ENCODE results near the gene DUSP16.

The DUSP16 gene

DNA sequence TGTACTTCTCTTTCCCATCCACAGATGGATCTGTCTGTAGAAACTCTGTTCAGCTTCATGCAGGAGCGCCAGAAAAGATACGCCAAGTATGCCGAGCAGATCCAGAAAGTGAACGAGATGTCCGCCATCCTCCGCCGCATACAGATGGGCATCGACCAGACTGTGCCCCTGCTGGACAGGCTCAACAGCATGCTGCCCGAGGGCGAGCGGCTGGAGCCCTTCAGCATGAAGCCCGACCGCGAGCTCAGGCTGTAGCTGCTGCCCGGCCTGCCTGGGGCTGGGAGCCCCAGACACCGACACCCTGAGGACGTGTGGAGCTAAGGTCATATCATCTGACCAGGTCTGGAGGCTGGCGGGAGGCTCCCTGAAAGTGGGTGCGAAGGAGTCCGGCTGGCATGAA lies 97.1 kb downstream of the DUSP16 start:
- no peak for DNase-seq

DNA sequence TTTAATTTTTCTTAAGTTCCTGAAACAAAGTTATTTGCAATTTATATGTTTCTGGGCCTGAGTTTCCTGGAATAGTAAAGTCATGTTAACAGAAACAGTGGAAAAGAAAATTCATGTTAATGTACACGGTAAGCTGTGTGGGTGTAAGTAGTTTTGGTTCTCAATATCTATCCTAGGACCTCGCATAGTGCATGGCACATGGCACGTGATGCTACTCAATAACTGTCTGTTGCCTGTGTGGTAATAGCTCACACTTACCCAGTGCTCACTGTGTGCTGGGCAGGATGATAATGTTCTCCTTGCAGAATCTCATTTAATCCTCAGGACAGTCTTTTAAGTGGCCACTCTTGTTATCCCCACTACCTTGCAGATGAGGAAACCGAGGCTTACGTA lies 100.7 kb downstream of the DUSP16 start:
- DNase-seq: no peak

DNA sequence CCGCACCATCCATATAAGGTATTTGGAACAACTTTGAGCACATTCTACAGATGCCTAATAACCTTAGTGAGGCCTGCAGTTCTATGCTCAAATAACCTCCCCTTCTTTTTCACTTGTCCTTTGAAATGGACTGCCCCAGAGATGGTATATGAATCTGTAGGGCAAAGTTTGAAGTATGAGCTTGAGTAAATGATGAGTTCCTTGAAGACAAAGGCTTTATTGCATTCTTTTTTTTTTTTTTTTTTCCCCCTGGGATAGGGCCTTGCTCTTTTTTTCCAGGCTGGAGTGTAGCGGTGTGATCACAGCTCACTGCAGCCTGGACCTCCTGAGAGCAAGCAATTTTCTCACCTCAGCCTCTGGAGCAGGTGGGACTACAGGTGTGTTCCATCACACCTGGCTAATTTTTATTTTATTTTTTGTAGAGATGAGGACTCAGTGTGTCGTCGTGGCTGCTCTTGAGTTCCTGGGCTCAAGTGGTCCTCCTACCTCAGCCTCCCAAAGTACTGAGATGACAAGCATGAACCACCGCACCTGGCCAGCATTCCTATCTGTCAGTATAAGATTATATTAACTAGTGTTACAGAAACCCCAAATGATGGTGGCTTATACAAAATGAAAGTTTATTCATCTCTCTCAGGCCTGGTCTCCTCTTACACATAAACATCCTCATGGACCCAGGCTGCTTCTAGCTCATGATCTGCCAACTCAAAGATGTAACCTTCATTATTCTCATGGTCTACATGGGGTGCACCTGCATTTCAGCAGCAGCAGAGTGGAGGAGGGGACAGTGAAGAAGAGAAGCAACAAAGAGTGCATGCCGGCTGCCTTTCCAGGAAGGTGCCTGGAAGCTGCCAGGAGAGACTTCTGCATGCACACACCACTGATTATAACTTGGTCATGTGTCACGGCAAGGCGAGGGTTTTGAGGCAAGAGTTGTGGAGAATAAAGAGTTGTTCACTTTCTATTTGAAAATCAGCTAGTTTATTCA lies 101.4 kb downstream of the DUSP16 start:
- no peak for DNase-seq

DNA sequence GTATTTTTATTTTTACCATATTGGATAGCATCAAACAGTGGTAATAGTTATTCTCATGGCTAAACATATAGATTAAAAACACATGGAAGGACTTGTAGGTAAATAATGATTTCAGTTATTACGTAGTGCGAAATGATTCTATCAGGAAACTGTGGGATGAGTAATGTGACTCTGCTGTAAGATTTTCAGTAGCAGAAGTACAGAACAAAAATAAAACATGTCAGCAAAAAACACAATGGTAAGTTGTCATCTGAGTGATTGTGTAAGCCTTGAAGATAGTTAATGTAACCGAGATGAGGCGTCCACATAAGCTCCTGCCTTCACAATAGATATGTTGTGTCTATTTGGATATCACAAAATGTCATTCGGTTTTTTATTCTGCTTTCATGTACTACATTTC lies 106.0 kb downstream of the DUSP16 start:
- DNase-seq: no peak

DNA sequence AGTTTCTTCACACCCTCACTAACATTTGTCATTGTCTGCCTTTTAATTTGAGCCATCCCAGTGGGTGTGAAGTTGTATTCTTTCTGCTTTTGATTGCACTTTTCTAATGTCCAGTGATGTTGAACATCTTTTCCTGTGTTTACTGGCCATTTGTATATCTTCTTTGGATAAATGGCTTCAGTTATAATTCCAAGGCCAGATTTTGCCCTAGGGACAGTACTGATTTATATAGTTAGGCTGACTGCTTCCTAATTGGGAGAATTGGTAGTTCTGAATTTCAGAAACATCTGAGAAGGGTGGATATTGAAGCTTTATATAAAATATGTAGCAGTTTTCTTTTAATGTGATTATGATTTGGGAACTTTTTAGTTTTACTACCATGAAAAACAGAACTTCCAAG lies 108.3 kb downstream of the DUSP16 start:
- no peak for DNase-seq

DNA sequence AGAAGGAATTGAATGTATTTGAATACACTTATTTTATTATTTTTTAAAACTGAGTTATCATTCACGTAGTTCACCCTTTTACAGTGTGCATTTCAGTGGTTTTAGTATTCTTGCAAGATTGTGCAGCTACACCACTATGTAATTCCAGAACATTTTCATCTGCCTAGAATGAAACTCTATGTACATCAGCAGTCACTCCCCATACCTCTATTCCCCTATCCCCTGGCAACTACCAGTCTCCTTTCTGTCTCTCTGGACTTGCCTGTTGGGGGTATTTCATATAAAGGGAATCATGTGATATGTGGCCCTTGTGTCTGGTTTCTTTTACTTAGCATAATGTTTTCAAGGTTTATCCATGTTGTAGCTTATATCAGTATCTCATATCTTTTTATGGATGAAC lies 109.0 kb downstream of the DUSP16 start:
- no peak for DNase-seq

DNA sequence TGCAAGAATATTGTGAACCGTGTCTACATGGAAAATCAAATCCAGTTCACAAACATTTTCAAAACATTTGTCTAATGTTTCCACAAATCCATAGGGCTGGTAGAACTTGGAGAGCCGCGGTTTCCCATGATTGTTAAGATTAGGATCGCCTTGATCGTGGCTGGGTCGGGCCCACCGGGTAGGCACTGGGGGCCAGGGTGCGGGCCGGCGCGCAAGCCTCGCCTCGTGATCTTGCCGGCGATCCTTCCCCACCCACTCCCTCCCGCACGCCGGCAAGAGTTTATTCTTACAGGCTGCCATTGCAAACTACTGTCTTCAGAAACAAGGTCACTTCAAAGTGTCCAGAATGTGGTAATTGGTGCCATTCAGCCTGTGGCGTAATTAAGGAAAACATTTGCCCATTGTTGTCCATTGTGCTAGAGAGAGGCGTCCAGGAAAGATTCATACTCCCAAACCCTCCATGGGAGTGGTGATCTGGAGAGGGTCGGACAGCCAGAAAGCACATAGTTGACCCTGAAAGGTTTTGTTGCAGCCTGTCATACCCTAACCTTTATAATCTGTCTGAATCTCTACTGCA lies 110.2 kb downstream of the DUSP16 start:
- no peak for DNase-seq

DNA sequence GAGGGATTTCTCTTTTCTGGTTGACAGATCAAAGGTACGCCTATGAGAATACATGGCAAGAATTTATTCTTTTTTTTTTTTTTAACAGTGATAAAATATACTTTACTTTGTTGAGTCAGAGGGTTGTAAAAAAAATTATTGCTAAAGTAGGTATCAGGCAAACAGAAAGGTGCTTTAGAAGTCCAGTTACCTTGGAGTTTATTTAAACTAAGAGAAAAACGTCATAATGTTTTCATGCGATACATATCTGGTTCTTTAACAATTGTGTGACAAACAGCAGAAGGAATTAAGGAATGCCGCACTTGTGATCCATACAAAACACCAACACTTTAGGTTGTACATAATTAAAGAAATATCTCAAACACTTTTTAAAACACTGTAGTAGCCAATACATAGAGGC lies 111.6 kb downstream of the DUSP16 start:
- no peak for DNase-seq

DNA sequence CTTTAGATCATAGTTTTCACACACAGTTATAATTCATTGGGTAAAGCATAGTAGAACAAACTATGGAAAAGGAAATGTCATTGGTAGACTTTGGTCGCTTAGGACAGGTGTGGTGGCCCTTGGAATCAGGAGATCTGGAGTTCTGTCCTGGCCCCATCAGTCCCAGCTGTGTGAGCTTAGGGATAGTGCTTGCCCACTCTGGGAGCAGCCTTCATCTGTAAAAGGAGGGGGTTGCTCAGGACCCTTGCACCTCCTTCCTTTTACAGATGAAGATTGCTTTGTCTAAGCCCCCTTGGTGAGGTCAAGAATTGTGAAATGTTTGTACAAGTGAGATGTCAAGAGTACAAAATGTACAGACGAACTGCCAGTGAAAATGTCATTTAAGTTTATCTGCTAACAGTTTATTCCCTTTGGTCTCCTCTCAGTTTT lies 112.6 kb downstream of the DUSP16 start:
- no peak for DNase-seq

DNA sequence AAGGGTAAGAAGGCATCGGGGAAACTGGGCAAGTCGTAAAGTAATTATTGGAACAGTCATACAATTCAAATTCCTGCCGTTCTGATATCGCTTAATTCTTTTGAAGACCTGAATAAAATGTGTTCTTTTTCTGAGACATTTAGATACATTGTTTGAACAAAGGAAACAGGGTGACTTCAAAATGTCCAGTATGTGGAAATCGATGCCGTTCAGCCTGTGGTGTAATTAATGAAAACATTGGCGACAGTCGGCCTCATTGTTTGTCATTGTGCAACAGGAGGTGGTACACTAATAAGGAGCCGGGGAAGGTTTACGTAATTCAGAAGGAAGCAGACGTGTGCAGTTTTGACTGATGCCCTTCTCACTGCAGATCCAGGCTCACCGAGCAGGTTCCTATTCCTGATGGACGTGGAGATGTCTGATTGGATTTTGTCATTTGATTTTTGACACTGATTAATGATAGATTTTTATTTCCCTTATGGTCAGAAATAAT lies 113.1 kb downstream of the DUSP16 start:
- DNase-seq: no peak

DNA sequence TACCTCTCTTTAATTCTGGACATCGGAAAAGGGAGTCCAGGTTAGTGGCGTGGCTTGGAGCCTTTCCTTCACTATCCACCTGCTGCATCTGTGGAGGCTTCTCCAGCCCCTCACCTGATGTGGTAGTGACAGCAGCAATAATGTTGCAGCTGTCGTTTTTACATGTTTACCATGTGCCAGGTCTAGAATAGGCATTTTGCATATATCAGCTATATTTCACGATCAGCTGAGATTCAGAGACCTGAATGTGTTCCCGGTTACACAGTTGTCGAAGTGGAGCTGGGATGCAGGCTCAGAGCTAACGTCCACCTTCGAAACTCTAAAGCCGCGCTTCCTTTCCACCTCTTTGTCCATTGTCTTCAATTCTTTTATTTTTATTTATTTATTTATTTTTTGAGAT lies 114.8 kb downstream of the DUSP16 start:
- DNase-seq: no peak

DNA sequence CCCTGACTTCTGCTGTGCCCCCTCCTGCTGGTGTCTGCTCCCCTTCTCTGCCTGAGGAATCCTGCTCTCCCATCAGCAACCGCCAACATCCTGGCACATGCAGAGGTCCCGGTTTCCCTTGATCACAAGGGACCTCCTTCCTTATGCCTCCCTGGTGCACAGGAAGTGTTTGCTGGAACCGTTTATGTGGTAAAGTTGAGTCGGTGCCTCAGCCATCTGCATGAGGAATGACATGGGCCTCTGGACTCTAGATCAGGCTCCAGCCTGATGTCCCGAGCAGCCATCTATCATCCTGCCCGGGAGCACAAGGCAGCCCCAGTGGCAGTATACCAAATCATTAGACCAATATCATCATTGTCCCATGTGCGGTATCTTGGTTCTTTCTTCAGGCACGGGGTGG lies 115.4 kb downstream of the DUSP16 start:
- no peak for DNase-seq

DNA sequence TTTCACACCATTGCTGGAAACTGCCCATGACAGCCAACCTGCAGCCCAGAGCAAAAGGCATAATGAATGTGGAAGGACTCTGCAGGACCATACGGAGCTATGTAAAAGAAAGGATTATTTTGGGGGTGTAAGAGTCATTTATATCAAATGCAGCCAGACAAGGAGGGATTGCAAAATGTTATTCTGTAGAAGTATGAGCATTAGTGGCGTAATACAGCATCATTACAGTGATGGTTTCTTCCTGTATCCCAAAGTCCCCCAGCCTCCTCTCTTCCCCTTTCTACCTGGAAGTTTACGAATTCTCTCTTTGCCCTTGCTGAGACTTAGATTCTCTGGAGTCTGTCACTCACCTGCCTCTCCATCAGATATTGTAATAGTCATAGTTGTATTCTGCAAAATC lies 115.9 kb downstream of the DUSP16 start:
- no peak for DNase-seq

DNA sequence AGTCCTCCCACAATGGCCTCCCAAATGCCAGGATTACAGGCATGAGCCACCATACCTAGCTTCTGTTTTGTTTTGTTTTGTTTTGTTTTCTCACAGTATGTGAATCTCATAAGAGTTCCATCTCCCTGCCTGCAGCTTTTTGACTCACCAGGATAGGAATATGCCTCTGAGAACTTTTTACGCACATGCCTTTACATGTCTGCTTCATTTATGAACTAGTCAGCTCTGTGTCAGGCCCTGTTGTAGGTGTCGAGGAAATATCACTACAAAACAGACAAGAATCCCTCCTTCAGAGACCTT lies 116.8 kb downstream of the DUSP16 start:
- no peak for DNase-seq

DNA sequence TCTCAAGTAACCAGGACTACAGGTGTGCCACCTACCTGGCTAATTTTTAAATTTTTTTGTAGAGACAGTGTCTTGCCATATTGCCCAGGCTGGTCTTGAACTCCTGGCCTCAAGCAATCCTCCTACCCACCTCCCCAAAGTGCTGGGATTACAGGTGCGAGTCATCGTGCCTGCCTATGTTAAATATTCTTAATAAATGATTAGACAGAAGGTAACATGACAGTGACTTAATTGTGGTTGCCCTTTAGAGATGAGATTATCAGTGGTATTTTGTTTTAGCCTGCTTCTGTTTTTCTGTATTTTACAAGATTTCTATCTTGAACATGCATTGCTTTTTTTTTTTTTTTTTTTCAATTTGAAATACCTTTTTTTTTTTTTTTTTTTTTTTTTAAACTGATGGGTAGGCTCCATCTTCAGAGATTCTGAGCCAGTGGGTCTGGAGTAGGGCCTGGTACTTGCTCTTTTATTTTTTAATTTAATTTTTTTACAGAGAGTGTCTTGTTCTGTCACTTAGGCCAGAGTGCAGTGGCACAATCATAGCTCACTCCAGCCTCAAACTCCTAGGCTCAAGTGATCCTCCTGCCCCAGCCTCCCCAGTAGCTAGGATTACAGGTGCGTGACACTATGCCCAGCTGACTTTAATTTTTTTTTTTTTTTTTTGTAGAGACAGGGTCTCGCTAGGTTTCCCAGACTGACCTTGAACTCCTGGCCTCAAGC lies 117.3 kb downstream of the DUSP16 start:
- no peak for DNase-seq

DNA sequence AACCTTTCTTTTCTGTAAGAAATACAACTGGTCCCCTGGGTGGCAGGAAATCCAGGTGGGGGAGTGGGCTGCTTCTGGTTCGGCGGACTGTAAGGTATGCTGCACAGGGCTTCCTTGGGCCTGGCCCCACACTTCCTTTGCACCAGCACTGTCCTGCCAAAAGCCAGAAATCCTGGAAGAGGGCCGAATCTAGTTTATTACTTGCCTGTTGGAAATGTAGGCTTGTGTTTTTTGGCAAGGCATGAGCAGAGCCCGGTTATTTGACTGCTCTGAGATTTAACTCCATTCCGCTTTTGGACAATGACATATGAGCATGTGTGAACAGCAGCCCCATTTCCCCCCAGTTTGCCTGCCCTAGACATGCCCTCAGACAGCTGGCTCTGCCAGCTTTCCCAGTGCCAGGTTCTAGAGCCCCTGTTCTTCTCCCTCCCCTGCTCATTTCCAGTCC lies 119.2 kb downstream of the DUSP16 start:
- DNase-seq: no peak

DNA sequence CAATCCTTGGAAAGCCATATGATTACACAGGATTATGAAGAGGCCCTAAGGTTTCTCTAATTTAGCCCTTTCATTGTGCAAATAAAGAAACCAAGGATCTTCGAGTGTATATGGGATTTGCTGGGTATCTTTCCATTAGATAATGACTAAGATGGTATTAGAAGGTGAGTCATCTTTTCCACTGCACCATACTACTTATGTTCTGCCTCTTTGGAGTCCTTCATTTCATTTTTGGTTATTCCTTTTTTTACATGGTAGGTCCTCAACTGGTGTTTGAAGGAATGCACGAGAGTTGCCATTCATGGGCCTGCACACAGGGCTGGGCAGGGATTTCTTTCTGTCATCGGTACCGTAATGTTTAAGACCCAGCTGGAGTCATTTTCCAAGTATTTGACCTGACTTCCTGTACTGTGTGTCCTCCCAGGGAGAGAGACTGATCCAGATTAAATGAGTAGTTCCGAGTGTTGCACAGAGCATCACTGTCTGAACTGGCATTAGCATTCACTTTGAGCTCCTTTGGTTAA lies 120.1 kb downstream of the DUSP16 start:
- DNase-seq: no peak

DNA sequence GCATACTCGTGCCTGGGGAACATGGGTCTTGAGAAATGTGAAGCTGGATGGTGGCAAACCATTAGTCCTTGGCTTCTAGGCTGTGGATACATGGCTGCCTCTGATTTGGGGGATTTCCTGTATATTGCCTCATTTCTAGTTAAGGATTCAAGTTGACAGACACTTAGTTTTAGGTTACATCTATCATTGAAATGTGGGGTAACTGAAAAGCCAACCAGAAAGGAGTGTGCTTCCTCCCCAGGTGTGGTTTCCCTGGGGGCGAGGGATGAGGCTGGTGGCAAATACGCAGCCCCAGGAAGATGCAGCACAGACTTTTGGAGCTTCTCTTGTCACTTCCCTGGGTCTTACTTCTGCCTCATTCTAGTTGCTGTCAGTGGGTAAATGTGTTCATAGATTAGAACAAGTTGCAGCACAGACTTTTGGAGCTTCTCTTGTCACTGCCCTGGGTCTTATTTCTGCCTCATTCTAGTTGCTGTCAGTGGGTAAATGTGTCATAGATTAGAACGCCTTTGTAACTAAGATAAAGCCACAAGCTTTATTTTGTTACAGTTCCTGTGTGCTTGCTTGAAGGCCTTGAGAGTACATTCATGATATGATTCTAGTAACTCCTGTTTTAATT lies 120.7 kb downstream of the DUSP16 start:
- DNase-seq: no peak

DNA sequence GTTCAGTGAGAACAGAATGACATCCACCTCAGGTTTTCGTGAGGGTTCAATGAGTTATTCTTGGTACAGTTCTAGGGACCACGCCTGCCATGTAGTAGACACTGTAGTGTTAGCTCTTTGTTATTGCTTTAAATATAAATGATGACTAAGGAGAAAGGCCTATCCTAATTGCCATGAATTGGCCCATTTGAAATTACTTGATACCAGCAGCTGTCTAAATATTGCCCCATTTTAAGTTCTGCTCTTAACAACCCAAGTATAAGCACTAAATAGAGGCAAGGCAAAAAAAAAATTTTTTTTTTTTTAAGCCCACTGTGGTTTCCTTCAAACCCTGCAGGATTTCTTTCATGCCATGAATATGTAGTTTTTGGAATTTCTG lies 121.2 kb downstream of the DUSP16 start:
- no peak for DNase-seq

DNA sequence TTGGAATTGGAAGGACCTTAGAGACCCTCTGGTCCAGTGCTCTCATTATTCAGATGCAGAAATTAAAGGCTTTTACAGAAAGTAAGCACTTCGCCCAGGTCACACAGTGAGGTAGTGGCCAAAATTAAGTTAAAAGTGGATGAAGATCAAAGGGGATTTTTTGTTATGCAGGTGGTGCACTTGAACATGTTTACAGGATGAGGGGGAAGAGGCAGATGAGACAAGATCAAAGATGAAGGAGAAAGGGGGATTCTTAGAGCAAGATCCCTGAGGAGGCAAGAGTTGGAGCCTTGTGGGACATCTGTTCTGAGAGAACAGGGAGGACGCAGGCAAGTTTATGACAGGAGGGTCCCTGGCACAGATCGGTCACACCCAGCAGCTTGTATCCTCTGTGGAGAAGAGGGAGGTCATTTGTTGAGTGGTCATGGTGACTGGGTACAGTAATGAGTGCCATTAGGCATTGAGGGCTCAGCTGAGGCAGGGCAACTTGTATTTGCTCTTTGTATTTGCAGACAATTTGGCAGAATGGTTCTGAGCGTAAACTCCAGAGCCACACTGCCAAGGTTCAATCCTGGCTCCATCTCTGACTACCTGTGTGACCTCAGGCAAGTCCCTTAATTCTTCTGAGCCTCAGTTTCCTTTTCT lies 121.8 kb downstream of the DUSP16 start:
- no peak for DNase-seq

DNA sequence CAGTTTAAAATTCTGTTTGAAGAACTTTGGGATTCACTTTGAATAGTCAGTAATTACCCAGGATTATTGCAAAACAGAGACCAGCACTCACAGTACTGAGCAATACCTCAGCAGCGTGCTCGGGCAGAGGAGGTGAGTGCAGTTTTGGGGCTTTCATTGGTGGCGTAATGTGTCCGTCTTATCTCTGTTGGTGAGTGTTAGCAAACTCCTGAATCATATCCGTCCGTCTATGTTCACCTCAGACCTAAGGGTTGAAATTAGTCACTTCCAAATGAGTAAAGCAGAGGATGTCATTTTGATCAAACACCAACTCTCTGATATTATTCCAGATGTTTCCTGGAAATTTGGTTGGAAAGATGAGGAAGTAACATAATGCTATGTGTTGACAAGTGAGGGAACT lies 123.0 kb downstream of the DUSP16 start:
- no peak for DNase-seq

DNA sequence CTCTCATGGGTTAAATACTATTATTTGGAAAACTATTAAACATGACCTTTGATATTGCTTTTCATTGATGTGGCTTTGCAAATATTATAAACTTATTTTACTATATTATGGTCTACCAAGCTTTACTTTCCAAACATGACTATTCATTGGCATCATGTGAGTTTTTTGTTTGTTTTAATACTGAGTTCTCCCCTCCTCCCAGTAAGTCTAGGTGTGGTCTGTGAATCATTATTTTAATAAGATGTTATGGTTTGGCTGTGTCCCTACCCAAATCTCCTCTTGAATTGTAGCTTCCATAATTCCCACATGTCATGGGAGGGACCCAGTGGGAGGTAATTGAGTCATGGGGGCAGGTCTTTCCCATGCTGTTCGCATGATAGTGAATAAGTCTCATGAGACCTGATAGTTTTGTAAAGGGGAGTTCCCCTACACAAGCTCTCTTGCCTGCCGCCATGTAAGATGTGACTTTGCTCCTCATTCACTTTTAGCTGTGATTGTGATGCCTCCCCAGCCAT lies 125.8 kb downstream of the DUSP16 start:
- DNase-seq: no peak
